HEK293T (cell line): ENCODE results near the gene PROZ.

Experiments used
- ELF4 ChIP-seq: fragments of 450-650 bp; IDR thresholded peaks from 2 replicates; pipeline ENCODE4 v1.6.1; 2017; ENCODE audit warnings: antibody characterized with exemption
- FOXK2 ChIP-seq: fragments of 450-650 bp; IDR thresholded peaks from 2 replicates; pipeline ENCODE4 v1.6.1; 2016; ENCODE audit warnings: mild to moderate bottlenecking
- FOXM1 ChIP-seq: fragments of 450-650 bp; IDR thresholded peaks from 2 replicates; pipeline ENCODE4 v1.6.1; 2017; ENCODE audit warnings: mild to moderate bottlenecking, borderline replicate concordance
- NFRKB ChIP-seq: fragments of 450-650 bp; IDR thresholded peaks from 2 replicates; pipeline ENCODE4 v1.6.1; 2016; ENCODE audit warnings: mild to moderate bottlenecking, moderate library complexity
- SP1 ChIP-seq: fragments of 450-650 bp; IDR thresholded peaks from 2 replicates; pipeline ENCODE4 v1.6.1; 2017
- SUZ12 ChIP-seq: fragments of 450-650 bp; IDR thresholded peaks from 2 replicates; pipeline ENCODE4 v1.6.1; 2016; ENCODE audit warnings: mild to moderate bottlenecking
- TARDBP ChIP-seq: fragments of 450-650 bp; IDR thresholded peaks from 2 replicates; pipeline ENCODE4 v1.6.1; 2016
- ZNF384 ChIP-seq: fragments of 450-650 bp; IDR thresholded peaks from 2 replicates; pipeline ENCODE4 v1.6.1; 2016

DNA sequence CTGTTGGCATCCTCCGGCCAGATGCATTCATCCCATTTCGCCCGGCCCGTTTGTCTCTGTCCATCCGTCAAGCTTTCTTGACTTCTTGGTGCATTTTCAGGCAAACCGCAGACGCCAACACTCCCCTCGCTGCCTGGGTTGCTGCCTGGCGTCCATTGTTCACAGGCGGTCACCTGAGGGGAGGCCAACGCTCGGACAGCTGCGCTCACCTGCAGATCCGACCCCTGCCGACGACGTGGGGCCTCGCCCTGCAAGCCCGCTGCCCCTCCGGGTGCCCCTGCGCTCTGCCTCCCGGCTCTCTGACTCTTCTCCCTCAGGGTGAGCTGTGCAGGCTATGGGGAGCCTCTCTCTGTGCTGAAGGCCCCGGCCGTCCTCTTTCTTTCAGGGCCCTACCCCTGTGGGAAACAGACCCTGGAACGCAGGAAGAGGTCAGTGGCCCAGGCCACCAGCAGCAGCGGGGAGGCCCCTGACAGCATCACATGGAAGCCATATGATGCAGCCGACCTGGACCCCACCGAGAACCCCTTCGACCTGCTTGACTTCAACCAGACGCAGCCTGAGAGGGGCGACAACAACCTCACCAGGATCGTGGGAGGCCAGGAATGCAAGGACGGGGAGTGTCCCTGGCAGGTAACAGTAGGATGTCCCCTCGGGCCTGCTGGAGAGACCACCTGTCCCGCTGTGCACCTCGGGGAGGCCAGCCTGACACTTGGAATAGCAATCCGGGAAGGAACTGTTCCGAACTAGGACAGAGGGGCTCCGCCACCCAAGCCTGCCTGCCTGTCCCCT lies 14.8 kb upstream of the PROZ start:
- TF ChIP-seq FOXK2 (no peak), FOXM1 (no peak), SP1 (no peak), NFRKB (no peak), ELF4 (no peak), SUZ12 (no peak), TARDBP (no peak), ZNF384 (no peak)
